ENCODE measurements around the gene DPF3. TPM values are rescaled to one million over a fixed set of nuclear protein-coding genes. Genes with fewer than 3 reads are reported as not detected.

Gene DPF3
- 1 to 10 TPM; 3.8 to 4.1 TPM for total RNA-seq

- H3K4me3 Mint-ChIP-seq = peak within 1 kb of the TSS; percentile 90
- ATAC-seq (ENCODE audit: low read depth) (peak; percentile 98), DNase-seq (peak; percentile 94)
- peak within 1 kb of the TSS; percentile 75 for H3K27ac Mint-ChIP-seq
- H3K36me3 Mint-ChIP-seq = no peaks in the 10 kb centered on the region
- peaks cover 20% of the 10 kb centered on the region for H3K4me1 Mint-ChIP-seq
- H3K9me3 Mint-ChIP-seq = no peaks in the 10 kb centered on the region
- peaks cover 51% of the 10 kb centered on the region for H3K27me3 Mint-ChIP-seq
- POLR2A ChIA-PET = interaction anchor here (0.7 to 1.9 kb wide), 9 partner anchors 10 to 450 kb away, joined by 3 to 19 read pairs (median 3); no protein-coding TSS in a partner anchor
Measured at GRCh38 chr14:72893636-72894322, at the start of gene DPF3. Gene DPF3 (minus strand): TSS chr14:72894101. CDS start chr14:72894088, 13 bp downstream.

- no peaks in the 10 kb centered on the region for H3K27me3 Mint-ChIP-seq
- peaks cover 13% of the 10 kb centered on the region for H3K4me1 Mint-ChIP-seq
- H3K4me3 Mint-ChIP-seq = no peak overlapping the region
- H3K36me3 Mint-ChIP-seq = peaks cover 18% of the 10 kb centered on the region
- no peak overlapping the region for H3K27ac Mint-ChIP-seq
- H3K9me3 Mint-ChIP-seq = no peaks in the 10 kb centered on the region
- DNase-seq (no peak), ATAC-seq (ENCODE audit: low read depth) (no peak)
- POLR2A ChIA-PET = no interaction called here
Measured at GRCh38 chr14:72942934-72943333, 49.0 kb upstream of the DPF3 start.

GRCh38 chr14:72941286-72941985 lies 47.5 kb upstream of the DPF3 start:
- Mint-ChIP-seq H3K27ac (no peak overlapping the region), H3K36me3 (peaks cover 28% of the 10 kb centered on the region), H3K4me3 (no peak overlapping the region), H3K9me3 (no peaks in the 10 kb centered on the region), H3K4me1 (peaks cover 19% of the 10 kb centered on the region), H3K27me3 (no peaks in the 10 kb centered on the region)
- POLR2A ChIA-PET = interaction anchor here (0.6 kb wide), 2 partner anchors 27 to 629 kb away, joined by 3 read pairs; no protein-coding TSS in a partner anchor
- DNase-seq (no peak), ATAC-seq (ENCODE audit: low read depth) (no peak)

- POLR2A ChIA-PET = no interaction called here
- ATAC-seq (ENCODE audit: low read depth) (no peak), DNase-seq (no peak)
- no peak overlapping the region for H3K4me3 Mint-ChIP-seq
- peaks cover 26% of the 10 kb centered on the region for H3K36me3 Mint-ChIP-seq
- H3K9me3 Mint-ChIP-seq = no peaks in the 10 kb centered on the region
- no peaks in the 10 kb centered on the region for H3K27me3 Mint-ChIP-seq
- peaks cover 21% of the 10 kb centered on the region for H3K4me1 Mint-ChIP-seq
- no peak overlapping the region for H3K27ac Mint-ChIP-seq
Measured at GRCh38 chr14:72939630-72940029, 45.7 kb upstream of the DPF3 start.

- POLR2A ChIA-PET = no interaction called here
Measured at GRCh38 chr14:72932893-72933292, 39.0 kb upstream of the DPF3 start.

GRCh38 chr14:72929316-72930080 lies 35.6 kb upstream of the DPF3 start:
- ATAC-seq (ENCODE audit: low read depth) (no peak), DNase-seq (no peak)
- H3K4me3 Mint-ChIP-seq = no peak overlapping the region
- peaks cover 12% of the 10 kb centered on the region for H3K4me1 Mint-ChIP-seq
- H3K27ac Mint-ChIP-seq = no peak overlapping the region
- H3K27me3 Mint-ChIP-seq = no peaks in the 10 kb centered on the region
- no peaks in the 10 kb centered on the region for H3K36me3 Mint-ChIP-seq
- POLR2A ChIA-PET = no interaction called here
- H3K9me3 Mint-ChIP-seq = no peaks in the 10 kb centered on the region

More at GRCh38 chr14:72932893-72933292, 39.0 kb upstream of the DPF3 start:
- no peaks in the 10 kb centered on the region for H3K27me3 Mint-ChIP-seq
- DNase-seq = no peak
- ATAC-seq (ENCODE audit: low read depth) = no peak
- no peaks in the 10 kb centered on the region for H3K9me3 Mint-ChIP-seq
- H3K36me3 Mint-ChIP-seq = peaks cover 10% of the 10 kb centered on the region
- H3K4me1 Mint-ChIP-seq = peaks cover 21% of the 10 kb centered on the region
- no peak overlapping the region for H3K27ac Mint-ChIP-seq
- no peak overlapping the region for H3K4me3 Mint-ChIP-seq

GRCh38 chr14:72928872-72929271 lies 35.0 kb upstream of the DPF3 start:
- no peak for ATAC-seq (ENCODE audit: low read depth)
- POLR2A ChIA-PET = no interaction called here
- H3K9me3 Mint-ChIP-seq = no peaks in the 10 kb centered on the region
- H3K4me1 Mint-ChIP-seq = peaks cover 12% of the 10 kb centered on the region
- H3K27ac Mint-ChIP-seq = no peak overlapping the region
- H3K36me3 Mint-ChIP-seq = no peaks in the 10 kb centered on the region
- H3K4me3 Mint-ChIP-seq = no peak overlapping the region
- peaks cover 5% of the 10 kb centered on the region for H3K27me3 Mint-ChIP-seq
- no peak for DNase-seq

- H3K4me1 Mint-ChIP-seq = peaks cover 8% of the 10 kb centered on the region
- H3K4me3 Mint-ChIP-seq = peak within 1 kb of the TSS; percentile 99
- no peaks in the 10 kb centered on the region for H3K9me3 Mint-ChIP-seq
- peak within 1 kb of the TSS; percentile 99 for H3K27ac Mint-ChIP-seq
- DNase-seq = peak; percentile 89
- POLR2A ChIA-PET = no interaction called here
- no peaks in the 10 kb centered on the region for H3K36me3 Mint-ChIP-seq
- ATAC-seq (ENCODE audit: low read depth) = peak; percentile 95
- peaks cover 21% of the 10 kb centered on the region for H3K27me3 Mint-ChIP-seq
Measured at GRCh38 chr14:72926292-72927028, 32.6 kb upstream of the DPF3 start, which contains the start of gene DCAF4. Gene DCAF4 (plus strand): TSS chr14:72926464. CDS start chr14:72937979, 11,515 bp downstream.

GRCh38 chr14:72925815-72926291 lies 32.0 kb upstream of the DPF3 start:
- ATAC-seq (ENCODE audit: low read depth) (no peak), DNase-seq (no peak)
- Mint-ChIP-seq H3K36me3 (no peaks in the 10 kb centered on the region), H3K4me1 (peaks cover 8% of the 10 kb centered on the region), H3K9me3 (no peaks in the 10 kb centered on the region), H3K27ac (peak overlapping the region; percentile 99), H3K27me3 (peaks cover 27% of the 10 kb centered on the region), H3K4me3 (peak overlapping the region; percentile 99)
- POLR2A ChIA-PET = interaction anchor here (0.6 kb wide), 1 partner anchor 421 kb away, joined by 7 read pairs; no protein-coding TSS in a partner anchor

GRCh38 chr14:72925171-72925759 lies 31.4 kb upstream of the DPF3 start:
- peaks cover 30% of the 10 kb centered on the region for H3K27me3 Mint-ChIP-seq
- peaks cover 8% of the 10 kb centered on the region for H3K4me1 Mint-ChIP-seq
- H3K36me3 Mint-ChIP-seq = no peaks in the 10 kb centered on the region
- no peaks in the 10 kb centered on the region for H3K9me3 Mint-ChIP-seq
- DNase-seq (no peak), ATAC-seq (ENCODE audit: low read depth) (no peak)
- POLR2A ChIA-PET = interaction anchor here (0.6 kb wide), 1 partner anchor 421 kb away, joined by 7 read pairs; no protein-coding TSS in a partner anchor
- H3K27ac Mint-ChIP-seq = no peak overlapping the region
- peak overlapping the region; percentile 99 for H3K4me3 Mint-ChIP-seq

GRCh38 chr14:72924337-72924736 lies 30.4 kb upstream of the DPF3 start:
- no peak overlapping the region for H3K4me3 Mint-ChIP-seq
- DNase-seq (no peak), ATAC-seq (ENCODE audit: low read depth) (no peak)
- H3K9me3 Mint-ChIP-seq = no peaks in the 10 kb centered on the region
- H3K27me3 Mint-ChIP-seq = peaks cover 39% of the 10 kb centered on the region
- POLR2A ChIA-PET = interaction anchor here (0.6 kb wide), 1 partner anchor 580 kb away, joined by 3 read pairs; no protein-coding TSS in a partner anchor
- H3K36me3 Mint-ChIP-seq = no peaks in the 10 kb centered on the region
- H3K27ac Mint-ChIP-seq = no peak overlapping the region
- H3K4me1 Mint-ChIP-seq = peaks cover 6% of the 10 kb centered on the region

- POLR2A ChIA-PET = no interaction called here
- no peak overlapping the region for H3K27ac Mint-ChIP-seq
- ATAC-seq (ENCODE audit: low read depth) (no peak), DNase-seq (no peak)
- H3K4me1 Mint-ChIP-seq = peaks cover 3% of the 10 kb centered on the region
- H3K36me3 Mint-ChIP-seq = no peaks in the 10 kb centered on the region
- peaks cover 56% of the 10 kb centered on the region for H3K27me3 Mint-ChIP-seq
- H3K4me3 Mint-ChIP-seq = no peak overlapping the region
- H3K9me3 Mint-ChIP-seq = no peaks in the 10 kb centered on the region
Measured at GRCh38 chr14:72921396-72921795, 27.5 kb upstream of the DPF3 start.

All from activated naive CD8-positive, alpha-beta T cell treated with anti-CD3 and anti-CD28 coated beads, Interleukin-2, amount 10 ng/mL, durations not matched to agents 7 days and 5 days (primary cell).